Endometrium (tissue), 2 donors: Measurements from ENCODE around the gene MED12L.
"Not testable (repeated sequence)": the region's sequence is repeated elsewhere in the genome, so short reads cannot be mapped to it uniquely, and the experiment has no call there.

Experiments
- FAIRE-seq: peaks from 2 replicates; lab custom pipeline; 2012; peaks lifted over from hg19 to GRCh38; lab: Jason Lieb, UNC
- donor health status: control.
- donor health status: control.

MED12L gene

DNA sequence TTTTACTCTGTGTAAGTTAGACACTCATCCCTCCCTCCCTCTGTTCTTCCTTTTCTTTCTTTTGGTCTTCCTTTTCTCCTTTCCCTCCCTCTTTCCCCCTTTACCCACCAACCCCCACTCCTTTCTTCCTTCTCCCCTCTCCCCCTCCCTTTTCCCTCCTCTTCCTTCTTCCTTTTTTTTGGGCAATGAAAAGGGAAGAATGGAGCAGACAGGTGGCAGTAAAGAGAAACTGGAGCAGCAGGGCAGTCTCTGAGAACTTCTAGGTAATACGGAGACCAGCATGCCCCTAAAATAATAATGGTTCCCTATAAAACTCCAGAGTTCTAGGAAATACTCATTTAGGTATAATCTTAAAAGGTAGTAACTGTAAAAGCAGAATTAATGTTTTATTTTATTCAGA is 129.0 kb downstream of the MED12L start:
- no peak for FAIRE-seq

- FAIRE-seq, result no peak
Measured at GRCh38 chr3:151216641-151217607, 131.5 kb downstream of the MED12L start.

DNA sequence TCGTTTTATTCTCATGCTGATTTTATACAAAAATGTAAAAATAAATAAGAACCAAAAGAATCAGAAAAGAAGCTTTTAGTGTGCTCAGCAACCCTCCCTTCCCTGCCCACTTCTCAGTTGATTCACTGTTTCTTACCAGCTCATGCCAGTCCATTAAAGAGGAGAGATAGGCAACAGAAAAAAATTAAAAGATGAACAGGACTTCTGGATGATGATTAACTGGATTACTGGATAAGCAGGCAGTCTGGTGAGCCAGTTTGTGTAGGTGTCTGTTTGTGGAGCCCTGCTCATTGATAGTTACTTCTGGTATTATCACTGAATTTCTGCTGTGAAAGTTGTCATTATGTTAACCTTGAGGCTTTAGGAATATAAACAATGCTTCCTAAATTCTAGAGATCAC is 132.7 kb downstream of the MED12L start:
- no peak for FAIRE-seq

- no peak for FAIRE-seq
Measured at GRCh38 chr3:151219056-151219455, 133.6 kb downstream of the MED12L start.

DNA sequence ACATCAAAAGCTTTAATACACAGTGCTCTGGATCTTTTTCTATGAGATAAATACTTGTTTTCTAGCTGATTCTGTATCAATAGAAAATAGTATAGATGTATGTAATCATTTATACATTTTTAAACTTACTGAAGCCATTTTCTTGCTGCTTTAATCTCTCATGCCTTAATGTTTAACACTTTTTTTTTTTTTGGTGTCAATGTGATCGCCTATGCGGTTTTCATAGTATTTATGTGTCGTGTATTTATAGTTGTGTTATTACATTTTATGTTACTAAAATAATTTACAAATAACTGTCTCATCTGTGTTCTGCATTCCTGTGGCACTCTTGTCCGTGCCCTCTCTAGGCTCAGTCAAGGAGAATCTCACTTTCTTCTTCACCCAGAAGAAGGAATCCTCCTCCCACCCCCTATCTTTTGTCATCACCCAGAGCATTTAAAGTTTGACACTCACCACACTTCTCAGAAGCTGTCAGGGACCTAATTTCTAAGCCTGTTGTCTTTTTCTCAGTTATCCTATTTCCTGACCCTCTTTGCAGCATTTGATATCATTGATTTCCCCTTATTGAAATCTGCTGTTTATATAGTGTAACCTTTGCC is 138.9 kb downstream of the MED12L start:
- FAIRE-seq, result no peak

GRCh38 chr3:151225040-151225975 is 139.8 kb downstream of the MED12L start:
- FAIRE-seq, result no peak

- no peak for FAIRE-seq
Measured at GRCh38 chr3:151226088-151226563, 140.7 kb downstream of the MED12L start.

DNA sequence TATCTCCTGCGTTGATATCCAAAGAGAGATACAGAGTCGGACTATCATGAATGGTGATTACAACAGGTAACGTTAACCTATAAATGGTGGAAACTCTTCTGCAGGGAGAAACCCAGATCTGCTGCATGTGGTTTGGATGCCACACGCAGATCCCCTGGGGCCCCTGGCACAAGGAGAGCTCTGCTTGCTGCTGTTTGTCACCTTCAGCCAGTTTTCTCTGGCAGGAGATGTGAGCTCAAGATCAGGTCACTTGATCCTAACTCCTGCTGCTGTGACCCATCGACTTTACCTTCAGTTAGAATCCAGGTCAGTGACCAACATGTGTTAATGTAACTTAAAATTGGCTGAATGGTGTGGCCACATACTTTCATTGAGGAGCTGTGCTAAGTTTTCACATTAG is 141.4 kb downstream of the MED12L start:
- FAIRE-seq, result no peak

GRCh38 chr3:151227266-151227806 is 141.9 kb downstream of the MED12L start:
- no peak for FAIRE-seq

DNA sequence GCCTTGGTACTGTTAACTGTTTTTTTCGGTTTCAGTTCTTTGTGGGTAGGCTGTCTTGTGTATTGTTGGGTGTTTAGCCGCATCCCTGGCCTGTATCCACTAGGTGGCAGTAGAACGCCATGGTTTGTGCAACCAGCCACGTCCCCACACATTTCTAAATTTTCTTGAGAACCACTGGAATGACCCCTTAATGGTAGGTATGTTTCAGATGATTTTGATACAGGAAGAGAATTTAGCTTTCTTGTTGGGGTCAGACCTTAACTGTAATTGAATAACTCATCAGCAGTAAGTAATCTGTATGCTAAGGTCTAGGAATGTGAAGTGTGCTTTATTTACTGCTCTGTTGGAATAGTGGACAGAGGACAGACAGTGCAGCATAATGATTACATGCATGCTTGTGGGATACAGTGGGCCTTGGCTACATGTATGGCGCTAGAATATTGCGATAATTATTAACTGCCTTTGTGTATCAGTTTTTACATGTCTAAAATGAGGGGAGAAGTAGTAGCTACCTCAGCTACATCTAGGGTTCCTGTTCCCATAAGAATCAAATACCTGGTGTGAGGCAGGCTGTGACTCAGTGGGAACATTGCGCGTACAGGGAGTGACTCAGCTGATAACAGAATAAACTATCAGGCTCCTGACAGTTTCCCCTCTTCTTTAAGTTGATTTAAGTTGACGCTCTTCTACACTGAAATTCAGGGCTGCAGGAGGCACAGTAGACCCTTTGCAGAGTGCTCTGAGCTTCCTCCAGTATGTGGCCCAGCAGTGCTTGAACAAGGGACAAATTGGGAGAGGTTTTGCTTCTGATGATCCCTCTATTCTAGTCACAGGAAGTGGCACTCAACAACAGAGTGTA is 142.6 kb downstream of the MED12L start:
- FAIRE-seq, result peak; percentile 80

DNA sequence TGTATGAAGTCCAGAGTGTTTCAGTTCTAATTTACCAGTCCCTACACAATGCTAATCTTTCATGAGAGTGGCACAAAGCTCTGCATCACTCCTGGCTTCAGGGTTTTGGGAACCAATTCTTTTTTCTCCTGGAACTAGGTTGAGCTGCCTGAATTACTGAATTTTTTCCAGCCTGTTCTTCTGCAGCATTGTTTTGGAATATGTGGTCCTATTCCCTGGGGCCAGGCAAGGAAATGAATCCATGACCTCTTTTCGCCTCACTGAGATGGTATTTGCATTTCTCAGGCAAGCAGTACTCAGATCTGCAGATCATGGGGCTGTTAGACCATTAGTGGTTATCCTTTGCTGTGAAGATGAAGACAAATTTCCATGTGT is 143.2 kb downstream of the MED12L start:
- FAIRE-seq, result peak; percentile 33

DNA sequence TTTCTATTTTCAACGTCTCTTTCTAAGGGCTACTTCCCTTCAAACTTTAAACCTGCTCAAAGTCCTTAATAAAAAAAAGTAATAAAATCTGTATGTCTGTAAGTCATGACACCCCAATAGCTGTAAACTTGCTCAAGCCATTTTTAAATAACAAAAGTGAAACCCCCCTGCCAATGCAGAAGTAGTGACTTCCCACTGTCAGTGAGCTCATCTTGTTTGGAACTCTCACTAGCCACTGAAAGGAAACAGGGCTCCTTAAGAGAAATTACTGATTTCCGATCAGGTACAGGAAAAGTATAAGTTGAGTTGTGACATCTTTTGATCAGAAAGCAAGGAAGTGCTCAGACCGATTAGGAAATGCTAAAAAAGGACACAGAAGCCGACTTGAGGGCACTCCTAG is 145.2 kb downstream of the MED12L start:
- FAIRE-seq, result no peak

GRCh38 chr3:151232403-151232802 is 146.9 kb downstream of the MED12L start:
- not testable (repeated sequence) for FAIRE-seq

GRCh38 chr3:151232991-151233390 is 147.5 kb downstream of the MED12L start:
- no peak for FAIRE-seq

- FAIRE-seq, result no peak
Measured at GRCh38 chr3:151234825-151235224, 149.4 kb downstream of the MED12L start.

GRCh38 chr3:151236316-151236715 is 150.9 kb downstream of the MED12L start:
- no peak for FAIRE-seq

GRCh38 chr3:151236736-151237135 is 151.3 kb downstream of the MED12L start:
- FAIRE-seq, result peak; percentile 81

GRCh38 chr3:151242006-151242405 is 156.5 kb downstream of the MED12L start:
- FAIRE-seq, result not testable (repeated sequence)

- no peak for FAIRE-seq
Measured at GRCh38 chr3:151248772-151249337, 163.4 kb downstream of the MED12L start.

- peak; percentile 83 for FAIRE-seq
Measured at GRCh38 chr3:151256749-151257148, 171.3 kb downstream of the MED12L start.

GRCh38 chr3:151259664-151260063 is 174.2 kb downstream of the MED12L start:
- FAIRE-seq, result peak; percentile 83
